Femur (tissue), 1 donor: ENCODE data around the gene DHX9.

Source experiments
- DNase-seq: peaks from one replicate; pipeline ENCODE4 v3.0.0-alpha.2; 2017

Gene DHX9

GRCh38 chr1:182842265-182842664 is 3.1 kb downstream of the DHX9 start:
- no peak for DNase-seq

- no peak for DNase-seq
These were observed 6.2 kb downstream of the DHX9 start for GRCh38 chr1:182845379-182845778.

GRCh38 chr1:182845894-182846293 is 6.7 kb downstream of the DHX9 start:
- DNase-seq: no peak

GRCh38 chr1:182847105-182847504 is 8.0 kb downstream of the DHX9 start:
- no peak for DNase-seq

- no peak for DNase-seq
These were observed 9.6 kb downstream of the DHX9 start for GRCh38 chr1:182848736-182849135.

GRCh38 chr1:182850319-182850718 is 11.2 kb downstream of the DHX9 start:
- no peak for DNase-seq

- no peak for DNase-seq
These were observed 12.7 kb downstream of the DHX9 start for GRCh38 chr1:182851825-182852224.

- DNase-seq: no peak
These were observed 16.8 kb downstream of the DHX9 start for GRCh38 chr1:182855911-182856310.

GRCh38 chr1:182857212-182857611 is 18.1 kb downstream of the DHX9 start:
- no peak for DNase-seq

- DNase-seq: no peak
These were observed 21.5 kb downstream of the DHX9 start for GRCh38 chr1:182860658-182861057.

- no peak for DNase-seq
These were observed 22.8 kb downstream of the DHX9 start for GRCh38 chr1:182861994-182862393.

GRCh38 chr1:182862827-182863226 is 23.7 kb downstream of the DHX9 start:
- DNase-seq: no peak

- no peak for DNase-seq
These were observed 24.8 kb downstream of the DHX9 start for GRCh38 chr1:182863940-182864339.

GRCh38 chr1:182867861-182868260 is 28.7 kb downstream of the DHX9 start:
- no peak for DNase-seq

GRCh38 chr1:182869241-182869666 is 30.1 kb downstream of the DHX9 start:
- DNase-seq: no peak

GRCh38 chr1:182872881-182873280 is 33.7 kb downstream of the DHX9 start:
- DNase-seq: no peak

- DNase-seq: no peak
These were observed 36.7 kb downstream of the DHX9 start for GRCh38 chr1:182875889-182876288.

- no peak for DNase-seq
These were observed 38.2 kb downstream of the DHX9 start for GRCh38 chr1:182877331-182877730.

GRCh38 chr1:182877842-182878241 is 38.7 kb downstream of the DHX9 start:
- DNase-seq: no peak

- no peak for DNase-seq
These were observed 45.7 kb downstream of the DHX9 start for GRCh38 chr1:182884872-182885271.

- no peak for DNase-seq
These were observed 46.4 kb downstream of the DHX9 start for GRCh38 chr1:182885591-182885990.

- DNase-seq: no peak
These were observed 47.8 kb downstream of the DHX9 start for GRCh38 chr1:182886985-182887384.

- no peak for DNase-seq
These were observed 49.8 kb downstream of the DHX9 start for GRCh38 chr1:182888736-182889531.

- DNase-seq: no peak
These were observed 50.9 kb downstream of the DHX9 start for GRCh38 chr1:182889997-182890396.
